ENCODE measurements around the gene CLIC4.
"Not testable (repeated sequence)": the region's sequence is repeated elsewhere in the genome, so short reads cannot be mapped to it uniquely, and the experiment has no call there.

Gene CLIC4

GRCh38 chr1:24720152-24720551 is 25.1 kb upstream of the CLIC4 start:
- DNase-seq, result no peak

- no peak for DNase-seq
Measured at GRCh38 chr1:24721533-24721932, 23.7 kb upstream of the CLIC4 start.

- DNase-seq, result peak; percentile 40
Measured at GRCh38 chr1:24722073-24723035, 22.9 kb upstream of the CLIC4 start.

GRCh38 chr1:24724345-24725208 is 20.7 kb upstream of the CLIC4 start:
- no peak for DNase-seq

- DNase-seq, result no peak
Measured at GRCh38 chr1:24725209-24725651, 20.0 kb upstream of the CLIC4 start.

- DNase-seq, result no peak
Measured at GRCh38 chr1:24726741-24727140, 18.5 kb upstream of the CLIC4 start.

- DNase-seq, result peak; percentile 23
Measured at GRCh38 chr1:24727501-24728216, 17.6 kb upstream of the CLIC4 start.

GRCh38 chr1:24728982-24729381 is 16.3 kb upstream of the CLIC4 start:
- DNase-seq, result no peak

- no peak for DNase-seq
Measured at GRCh38 chr1:24732186-24732885, 12.9 kb upstream of the CLIC4 start.

GRCh38 chr1:24733342-24733741 is 11.9 kb upstream of the CLIC4 start:
- not testable (repeated sequence) for DNase-seq

GRCh38 chr1:24735156-24735508 is 10.1 kb upstream of the CLIC4 start:
- DNase-seq, result no peak

GRCh38 chr1:24735509-24736375 is 9.5 kb upstream of the CLIC4 start:
- no peak for DNase-seq

GRCh38 chr1:24737368-24738117 is 7.7 kb upstream of the CLIC4 start:
- no peak for DNase-seq

- DNase-seq, result no peak
Measured at GRCh38 chr1:24739241-24739640, 6.0 kb upstream of the CLIC4 start.

GRCh38 chr1:24742090-24742938 is 2.9 kb upstream of the CLIC4 start:
- DNase-seq, result no peak

GRCh38 chr1:24743404-24744211 is 1.6 kb upstream of the CLIC4 start:
- DNase-seq, result no peak

- DNase-seq, result peak; percentile 18
Measured at GRCh38 chr1:24745711-24746413, 615 bp downstream of the CLIC4 start.
